Gastrocnemius medialis (tissue), 4 donors: ENCODE measurements around the gene SHLD1.

Source experiments
- POLR2A ChIP-seq, 2 donors: fragments of 450-650 bp; IDR thresholded peaks; one replicate each; pipeline ENCODE4 v1.6.1; 2017; ENCODE audit warnings: antibody characterized with exemption in 2 of 2, mild to moderate bottlenecking in 2 of 2, moderate library complexity in 2 of 2
- TF ChIP-seq, protein P1 (sequence below), 5 experiments: fragments of 450-650 bp in 3 of 5; fragments of 200-600 bp in 2 of 5; sonication (generic) in 2 of 5; IDR thresholded peaks in 4 of 5; conservative IDR thresholded peaks in 1 of 5; 1 replicate in 4 of 5; 2 replicates in 1 of 5; pipeline ENCODE4 v1.5.1; 2016 to 2019; ENCODE audit warnings: antibody characterized with exemption in 5 of 5, mild to moderate bottlenecking in 3 of 5, moderate library complexity in 3 of 5

DNA sequence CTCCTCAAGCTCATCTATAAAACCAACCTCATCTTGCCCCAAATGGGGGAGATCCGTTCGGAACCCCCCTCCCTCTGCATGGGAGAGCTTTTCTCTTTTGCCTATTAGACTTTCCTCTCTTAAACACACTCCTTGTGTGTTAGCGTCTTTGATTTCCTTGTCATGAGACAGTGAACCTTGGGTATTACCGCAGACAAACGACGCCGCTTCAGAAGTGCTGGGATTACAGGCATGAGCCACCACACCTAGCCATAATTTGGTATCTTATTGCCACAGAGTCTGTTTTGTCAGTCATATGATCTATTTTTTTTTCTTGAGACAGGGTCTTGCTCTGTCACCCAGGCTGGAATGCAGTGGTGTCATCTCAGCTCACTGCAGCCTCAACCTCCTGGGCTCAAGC, 3.6 kb downstream of the SHLD1 start:
- TF ChIP-seq, protein P1, sequence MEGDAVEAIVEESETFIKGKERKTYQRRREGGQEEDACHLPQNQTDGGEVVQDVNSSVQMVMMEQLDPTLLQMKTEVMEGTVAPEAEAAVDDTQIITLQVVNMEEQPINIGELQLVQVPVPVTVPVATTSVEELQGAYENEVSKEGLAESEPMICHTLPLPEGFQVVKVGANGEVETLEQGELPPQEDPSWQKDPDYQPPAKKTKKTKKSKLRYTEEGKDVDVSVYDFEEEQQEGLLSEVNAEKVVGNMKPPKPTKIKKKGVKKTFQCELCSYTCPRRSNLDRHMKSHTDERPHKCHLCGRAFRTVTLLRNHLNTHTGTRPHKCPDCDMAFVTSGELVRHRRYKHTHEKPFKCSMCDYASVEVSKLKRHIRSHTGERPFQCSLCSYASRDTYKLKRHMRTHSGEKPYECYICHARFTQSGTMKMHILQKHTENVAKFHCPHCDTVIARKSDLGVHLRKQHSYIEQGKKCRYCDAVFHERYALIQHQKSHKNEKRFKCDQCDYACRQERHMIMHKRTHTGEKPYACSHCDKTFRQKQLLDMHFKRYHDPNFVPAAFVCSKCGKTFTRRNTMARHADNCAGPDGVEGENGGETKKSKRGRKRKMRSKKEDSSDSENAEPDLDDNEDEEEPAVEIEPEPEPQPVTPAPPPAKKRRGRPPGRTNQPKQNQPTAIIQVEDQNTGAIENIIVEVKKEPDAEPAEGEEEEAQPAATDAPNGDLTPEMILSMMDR (IDR thresholded peaks at IDR 0.05 in 4 of 5, conservative IDR thresholded peaks at IDR 0.05 in 1 of 5), result no peak
- no peak for TF ChIP-seq POLR2A (IDR thresholded peaks at IDR 0.05)
